Measurements from ENCODE around the gene RING1. TPM values are rescaled to one million over a fixed set of nuclear protein-coding genes. Genes with fewer than 3 reads are reported as not detected.

Gene RING1
- total and polyA plus RNA-seq, 3 donors from 2014 or later: 36.2 to 60.2 (median 38.0) TPM

GRCh38 chr6:33185654-33186187 lies 22.6 kb upstream of the RING1 start:
- H3K27me3 ChIP-seq: no peaks in the 10 kb centered on the region
- TF ChIP-seq POLR2A (IDR thresholded peaks at IDR 0.05) (no peak), CTCF (IDR thresholded peaks at IDR 0.05) (no peak)
- H3K36me3 ChIP-seq (ENCODE audit: low read depth, missing control alignments): no peaks in the 10 kb centered on the region
- intact Hi-C loops (cut with DNase I; ENCODE audit: low total_unique reads): no loop called here
- H3K9me3 ChIP-seq: no peaks in the 10 kb centered on the region
- DNase-seq: no peak
- 83 to 91% methylated on average over 4 of the region's 4 CpGs for WGBS, 2 donors
- no peak overlapping the region for H3K4me3 ChIP-seq
- no peak overlapping the region for H3K27ac ChIP-seq
- no peaks in the 10 kb centered on the region for H3K4me1 ChIP-seq

- H3K4me3 ChIP-seq: no peak overlapping the region
- intact Hi-C loops (cut with DNase I; ENCODE audit: low total_unique reads): no loop called here
- H3K27ac ChIP-seq: no peak overlapping the region
- no peaks in the 10 kb centered on the region for H3K36me3 ChIP-seq (ENCODE audit: low read depth, missing control alignments)
- H3K27me3 ChIP-seq: no peaks in the 10 kb centered on the region
- no peaks in the 10 kb centered on the region for H3K9me3 ChIP-seq
- no peak for DNase-seq
- TF ChIP-seq POLR2A (IDR thresholded peaks at IDR 0.05): no peak
- TF ChIP-seq CTCF (IDR thresholded peaks at IDR 0.05): no peak
- 88 to 98% methylated on average over 1 of the region's 1 CpG for WGBS, 2 donors
- peaks cover 11% of the 10 kb centered on the region for H3K4me1 ChIP-seq
These were observed 20.5 kb upstream of the RING1 start for GRCh38 chr6:33187809-33188208.

- Histone ChIP-seq H3K4me1 (peaks cover 12% of the 10 kb centered on the region), H3K27me3 (no peaks in the 10 kb centered on the region), H3K4me3 (no peak overlapping the region), H3K36me3 (ENCODE audit: low read depth, missing control alignments) (no peaks in the 10 kb centered on the region), H3K27ac (no peak overlapping the region), H3K9me3 (no peaks in the 10 kb centered on the region)
- WGBS, 2 donors: 92 to 93% methylated on average over 8 of the region's 8 CpGs
- intact Hi-C loops (cut with DNase I; ENCODE audit: low total_unique reads): no loop called here
- no peak for DNase-seq
- TF ChIP-seq CTCF (IDR thresholded peaks at IDR 0.05) (no peak), POLR2A (IDR thresholded peaks at IDR 0.05) (no peak)
These were observed 19.1 kb upstream of the RING1 start for GRCh38 chr6:33189164-33189563.

GRCh38 chr6:33189625-33190448 lies 18.5 kb upstream of the RING1 start:
- Histone ChIP-seq H3K4me1 (peaks cover 12% of the 10 kb centered on the region), H3K27me3 (no peaks in the 10 kb centered on the region), H3K27ac (no peak overlapping the region), H3K9me3 (no peaks in the 10 kb centered on the region), H3K4me3 (no peak overlapping the region), H3K36me3 (ENCODE audit: low read depth, missing control alignments) (no peaks in the 10 kb centered on the region)
- DNase-seq: no peak
- TF ChIP-seq POLR2A (IDR thresholded peaks at IDR 0.05) (no peak), CTCF (IDR thresholded peaks at IDR 0.05) (no peak)
- WGBS, 2 donors: 69 to 74% methylated on average over 7 of the region's 7 CpGs
- intact Hi-C loops (cut with DNase I; ENCODE audit: low total_unique reads): no loop called here

Measured in testis (tissue), 3 donors.